HCT116 (cell line): Measurements from ENCODE around the gene SIRPG.

ENCODE experiments used
- CEBPB ChIP-seq: IDR thresholded peaks from 2 replicates; pipeline ENCODE4 v1.6.1; 2012; ENCODE audit warnings: low read depth
- EGR1 ChIP-seq: IDR thresholded peaks from 2 replicates; pipeline ENCODE4 v1.6.1; 2012; ENCODE audit warnings: low read depth
- EZH2 ChIP-seq: fragments of 200-600 bp; sonication (generic); IDR thresholded peaks from 2 replicates; pipeline ENCODE4 v1.6.1; 2017; ENCODE audit warnings: antibody characterized with exemption, mixed run types
- EZH2phosphoT487 ChIP-seq: fragments of 200-600 bp; IDR thresholded peaks from 2 replicates; pipeline ENCODE4 v1.6.1; 2018; ENCODE audit warnings: antibody characterized with exemption, borderline replicate concordance
- POLR2A ChIP-seq: IDR thresholded peaks from 2 replicates; pipeline ENCODE4 v1.7.0; 2011; ENCODE audit warnings: borderline replicate concordance; ENCODE audit not compliant: insufficient read depth, insufficient read length; ENCODE audit errors: extremely low read depth
- POLR2AphosphoS5 ChIP-seq: IDR thresholded peaks from 2 replicates; pipeline ENCODE4 v1.6.1; 2011; ENCODE audit warnings: mild to moderate bottlenecking, low read depth, low read length, moderate library complexity
- RAD21 ChIP-seq: IDR thresholded peaks from 2 replicates; pipeline ENCODE4 v1.6.1; 2012; ENCODE audit warnings: low read depth, mild to moderate bottlenecking
- SRF ChIP-seq: IDR thresholded peaks from 2 replicates; pipeline ENCODE4 v1.6.1; 2012; ENCODE audit warnings: low read depth
- TCF7L2 ChIP-seq: IDR thresholded peaks from 2 replicates; pipeline ENCODE4 v1.7.0; 2011; ENCODE audit warnings: borderline replicate concordance, inconsistent platforms; ENCODE audit not compliant: insufficient read depth, insufficient read length; ENCODE audit errors: extremely low read depth
- YY1 ChIP-seq: IDR thresholded peaks from 2 replicates; pipeline ENCODE4 v1.6.1; 2011; ENCODE audit warnings: low read length, low read depth, moderate library complexity, mild to moderate bottlenecking; ENCODE audit not compliant: insufficient replicate concordance; ENCODE audit errors: extremely low read depth
- ZFX ChIP-seq: fragments of 450-650 bp; IDR thresholded peaks from 2 replicates; pipeline ENCODE4 v1.6.1; 2017
- ZNF274 ChIP-seq: fragments of 200-500 bp; sonication (Bioruptor generic); IDR thresholded peaks from 2 replicates; pipeline ENCODE4 v1.6.1; 2014; ENCODE audit warnings: mild to moderate bottlenecking, low read depth, low read length, inconsistent platforms
- TF ChIP-seq, protein P1 (sequence below), 3 experiments: fragments of 200-600 bp in 1 of 3; sonication (generic) in 1 of 3; IDR thresholded peaks in 2 of 3; conservative IDR thresholded peaks in 1 of 3; 2 replicates each; pipeline ENCODE4 v1.5.1; 2012 to 2017; ENCODE audit warnings: low read depth in 2 of 3, low read length in 2 of 3, antibody characterized with exemption in 1 of 3, borderline replicate concordance in 1 of 3, control low read depth in 1 of 3, mild to moderate bottlenecking in 1 of 3, mixed read lengths in 1 of 3, mixed run types in 1 of 3, moderate library complexity in 1 of 3; ENCODE audit not compliant: insufficient read depth in 1 of 3
- TF ChIP-seq, protein P2 (sequence below): IDR thresholded peaks from 2 replicates; pipeline ENCODE4 v1.6.1; 2012

DNA sequence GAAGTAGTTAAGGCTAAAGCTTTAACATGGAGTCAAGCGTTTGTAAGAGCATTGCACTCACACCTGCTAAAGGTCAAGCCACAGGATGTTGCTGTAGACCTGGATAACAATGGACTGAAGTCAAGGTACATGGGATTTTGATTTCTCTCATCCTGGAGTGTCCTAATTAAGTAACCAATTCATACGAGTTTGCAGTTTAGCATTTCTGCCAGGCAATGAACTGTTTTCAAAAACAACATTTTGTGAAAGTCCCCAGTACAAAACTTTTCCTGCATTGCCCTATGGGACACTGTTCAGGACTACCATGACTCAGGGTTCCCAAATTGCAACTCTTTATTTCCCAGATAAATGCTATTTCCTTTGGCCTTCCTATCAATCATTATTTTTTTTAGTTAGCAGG, 20.4 kb downstream of the SIRPG start:
- TF ChIP-seq SRF, result no peak
- TF ChIP-seq EZH2, result no peak
- no peak for TF ChIP-seq YY1
- TF ChIP-seq ZNF274, result no peak
- TF ChIP-seq POLR2A, result no peak
- TF ChIP-seq, protein P1, sequence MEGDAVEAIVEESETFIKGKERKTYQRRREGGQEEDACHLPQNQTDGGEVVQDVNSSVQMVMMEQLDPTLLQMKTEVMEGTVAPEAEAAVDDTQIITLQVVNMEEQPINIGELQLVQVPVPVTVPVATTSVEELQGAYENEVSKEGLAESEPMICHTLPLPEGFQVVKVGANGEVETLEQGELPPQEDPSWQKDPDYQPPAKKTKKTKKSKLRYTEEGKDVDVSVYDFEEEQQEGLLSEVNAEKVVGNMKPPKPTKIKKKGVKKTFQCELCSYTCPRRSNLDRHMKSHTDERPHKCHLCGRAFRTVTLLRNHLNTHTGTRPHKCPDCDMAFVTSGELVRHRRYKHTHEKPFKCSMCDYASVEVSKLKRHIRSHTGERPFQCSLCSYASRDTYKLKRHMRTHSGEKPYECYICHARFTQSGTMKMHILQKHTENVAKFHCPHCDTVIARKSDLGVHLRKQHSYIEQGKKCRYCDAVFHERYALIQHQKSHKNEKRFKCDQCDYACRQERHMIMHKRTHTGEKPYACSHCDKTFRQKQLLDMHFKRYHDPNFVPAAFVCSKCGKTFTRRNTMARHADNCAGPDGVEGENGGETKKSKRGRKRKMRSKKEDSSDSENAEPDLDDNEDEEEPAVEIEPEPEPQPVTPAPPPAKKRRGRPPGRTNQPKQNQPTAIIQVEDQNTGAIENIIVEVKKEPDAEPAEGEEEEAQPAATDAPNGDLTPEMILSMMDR (IDR thresholded peaks at IDR 0.05 in 2 of 3, conservative IDR thresholded peaks at IDR 0.05 in 1 of 3; ENCODE audit: borderline replicate concordance in 1 of 3, insufficient read depth in 1 of 3, low read depth in 2 of 3, low read length in 2 of 3), result no peak
- no peak for TF ChIP-seq RAD21
- no peak for TF ChIP-seq EGR1
- no peak for TF ChIP-seq CEBPB
- no peak for TF ChIP-seq TCF7L2
- TF ChIP-seq, protein P2, sequence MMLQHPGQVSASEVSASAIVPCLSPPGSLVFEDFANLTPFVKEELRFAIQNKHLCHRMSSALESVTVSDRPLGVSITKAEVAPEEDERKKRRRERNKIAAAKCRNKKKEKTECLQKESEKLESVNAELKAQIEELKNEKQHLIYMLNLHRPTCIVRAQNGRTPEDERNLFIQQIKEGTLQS, result no peak
- TF ChIP-seq ZFX, result no peak
- no peak for TF ChIP-seq POLR2AphosphoS5
- no peak for TF ChIP-seq EZH2phosphoT487
